ENCODE measurements around the gene HARBI1.

HARBI1 gene

GRCh38 chr11:46637546-46637945 is 20.5 kb upstream of the HARBI1 start:
- no peaks in the 10 kb centered on the region for H3K9me3 ChIP-seq (ENCODE audit: insufficient read depth, low read length)
- H3K79me2 ChIP-seq (ENCODE audit: low read length): no peaks in the 10 kb centered on the region
- H3K27me3 ChIP-seq (ENCODE audit: low read depth, low read length): no peaks in the 10 kb centered on the region
- no peaks in the 10 kb centered on the region for H3K4me1 ChIP-seq (ENCODE audit: low read length)
- no peak overlapping the region for H3K4me3 ChIP-seq (ENCODE audit: low read length)
- H4K20me1 ChIP-seq (ENCODE audit: insufficient read depth, low read length): no peaks in the 10 kb centered on the region
- no peak overlapping the region for H3K27ac ChIP-seq (ENCODE audit: low read length)
- no peak overlapping the region for H2AFZ ChIP-seq (ENCODE audit: low read depth, low read length)
- no peak overlapping the region for H3K9ac ChIP-seq (ENCODE audit: low read length)
- H3K36me3 ChIP-seq (replicated peaks; ENCODE audit: low read depth, low read length): peaks cover 3% of the 10 kb centered on the region
- no peak overlapping the region for H3K4me2 ChIP-seq (ENCODE audit: low read length)
- TF ChIP-seq, protein P1, sequence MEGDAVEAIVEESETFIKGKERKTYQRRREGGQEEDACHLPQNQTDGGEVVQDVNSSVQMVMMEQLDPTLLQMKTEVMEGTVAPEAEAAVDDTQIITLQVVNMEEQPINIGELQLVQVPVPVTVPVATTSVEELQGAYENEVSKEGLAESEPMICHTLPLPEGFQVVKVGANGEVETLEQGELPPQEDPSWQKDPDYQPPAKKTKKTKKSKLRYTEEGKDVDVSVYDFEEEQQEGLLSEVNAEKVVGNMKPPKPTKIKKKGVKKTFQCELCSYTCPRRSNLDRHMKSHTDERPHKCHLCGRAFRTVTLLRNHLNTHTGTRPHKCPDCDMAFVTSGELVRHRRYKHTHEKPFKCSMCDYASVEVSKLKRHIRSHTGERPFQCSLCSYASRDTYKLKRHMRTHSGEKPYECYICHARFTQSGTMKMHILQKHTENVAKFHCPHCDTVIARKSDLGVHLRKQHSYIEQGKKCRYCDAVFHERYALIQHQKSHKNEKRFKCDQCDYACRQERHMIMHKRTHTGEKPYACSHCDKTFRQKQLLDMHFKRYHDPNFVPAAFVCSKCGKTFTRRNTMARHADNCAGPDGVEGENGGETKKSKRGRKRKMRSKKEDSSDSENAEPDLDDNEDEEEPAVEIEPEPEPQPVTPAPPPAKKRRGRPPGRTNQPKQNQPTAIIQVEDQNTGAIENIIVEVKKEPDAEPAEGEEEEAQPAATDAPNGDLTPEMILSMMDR (IDR thresholded peaks at IDR 0.05; ENCODE audit: low read depth, low read length): no peak
- no peak for TF ChIP-seq EZH2phosphoT487 (IDR thresholded peaks at IDR 0.05; ENCODE audit: low read depth)

GRCh38 chr11:46635557-46636139 is 18.6 kb upstream of the HARBI1 start:
- no peaks in the 10 kb centered on the region for H3K4me1 ChIP-seq (ENCODE audit: low read length)
- no peaks in the 10 kb centered on the region for H4K20me1 ChIP-seq (ENCODE audit: insufficient read depth, low read length)
- peaks cover 3% of the 10 kb centered on the region for H3K36me3 ChIP-seq (replicated peaks; ENCODE audit: low read depth, low read length)
- H3K27me3 ChIP-seq (ENCODE audit: low read depth, low read length): no peaks in the 10 kb centered on the region
- no peak for TF ChIP-seq EZH2phosphoT487 (IDR thresholded peaks at IDR 0.05; ENCODE audit: low read depth)
- TF ChIP-seq, protein P1 (IDR thresholded peaks at IDR 0.05; ENCODE audit: low read depth, low read length): no peak
- H3K79me2 ChIP-seq (ENCODE audit: low read length): no peaks in the 10 kb centered on the region
- H3K4me3 ChIP-seq (ENCODE audit: low read length): no peak overlapping the region
- H3K9ac ChIP-seq (ENCODE audit: low read length): no peak overlapping the region
- H3K4me2 ChIP-seq (ENCODE audit: low read length): no peak overlapping the region
- H3K27ac ChIP-seq (ENCODE audit: low read length): no peak overlapping the region
- no peak overlapping the region for H2AFZ ChIP-seq (ENCODE audit: low read depth, low read length)
- H3K9me3 ChIP-seq (ENCODE audit: insufficient read depth, low read length): no peaks in the 10 kb centered on the region

- Histone ChIP-seq H3K9ac (ENCODE audit: low read length) (no peak overlapping the region), H4K20me1 (ENCODE audit: insufficient read depth, low read length) (no peaks in the 10 kb centered on the region), H3K27ac (ENCODE audit: low read length) (no peak overlapping the region), H3K79me2 (ENCODE audit: low read length) (no peaks in the 10 kb centered on the region), H3K4me1 (ENCODE audit: low read length) (no peaks in the 10 kb centered on the region), H3K36me3 (replicated peaks; ENCODE audit: low read depth, low read length) (peaks cover 3% of the 10 kb centered on the region), H3K4me3 (ENCODE audit: low read length) (no peak overlapping the region), H3K9me3 (ENCODE audit: insufficient read depth, low read length) (no peaks in the 10 kb centered on the region), H2AFZ (ENCODE audit: low read depth, low read length) (no peak overlapping the region), H3K27me3 (ENCODE audit: low read depth, low read length) (no peaks in the 10 kb centered on the region), H3K4me2 (ENCODE audit: low read length) (no peak overlapping the region)
- no peak for TF ChIP-seq EZH2phosphoT487 (IDR thresholded peaks at IDR 0.05; ENCODE audit: low read depth)
- TF ChIP-seq, protein P1 (IDR thresholded peaks at IDR 0.05; ENCODE audit: low read depth, low read length): no peak
Observed at GRCh38 chr11:46633291-46634217, 16.5 kb upstream of the HARBI1 start.

GRCh38 chr11:46632502-46632901 is 15.5 kb upstream of the HARBI1 start:
- H3K79me2 ChIP-seq (ENCODE audit: low read length): no peaks in the 10 kb centered on the region
- H4K20me1 ChIP-seq (ENCODE audit: insufficient read depth, low read length): no peaks in the 10 kb centered on the region
- no peaks in the 10 kb centered on the region for H3K9me3 ChIP-seq (ENCODE audit: insufficient read depth, low read length)
- no peak overlapping the region for H3K4me3 ChIP-seq (ENCODE audit: low read length)
- no peak overlapping the region for H3K27ac ChIP-seq (ENCODE audit: low read length)
- no peak overlapping the region for H3K4me2 ChIP-seq (ENCODE audit: low read length)
- H3K9ac ChIP-seq (ENCODE audit: low read length): no peak overlapping the region
- H3K4me1 ChIP-seq (ENCODE audit: low read length): no peaks in the 10 kb centered on the region
- TF ChIP-seq, protein P1 (IDR thresholded peaks at IDR 0.05; ENCODE audit: low read depth, low read length): no peak
- TF ChIP-seq EZH2phosphoT487 (IDR thresholded peaks at IDR 0.05; ENCODE audit: low read depth): no peak
- H2AFZ ChIP-seq (ENCODE audit: low read depth, low read length): no peak overlapping the region
- H3K27me3 ChIP-seq (ENCODE audit: low read depth, low read length): no peaks in the 10 kb centered on the region
- peaks cover 3% of the 10 kb centered on the region for H3K36me3 ChIP-seq (replicated peaks; ENCODE audit: low read depth, low read length)
